Measurements from ENCODE around the gene PTGES. TPM values are rescaled to one million over a fixed set of nuclear protein-coding genes. Genes with fewer than 3 reads are reported as not detected.
A peak's percentile ranks its signal among the peaks of the same experiment; 100 is the strongest.
"Not testable (repeated sequence)": the region's sequence is repeated elsewhere in the genome, so short reads cannot be mapped to it uniquely, and the experiment has no call there.

The PTGES gene
- polyA plus RNA-seq, 4 donors: 5.4 to 7.1 (median 6.1) TPM

DNA sequence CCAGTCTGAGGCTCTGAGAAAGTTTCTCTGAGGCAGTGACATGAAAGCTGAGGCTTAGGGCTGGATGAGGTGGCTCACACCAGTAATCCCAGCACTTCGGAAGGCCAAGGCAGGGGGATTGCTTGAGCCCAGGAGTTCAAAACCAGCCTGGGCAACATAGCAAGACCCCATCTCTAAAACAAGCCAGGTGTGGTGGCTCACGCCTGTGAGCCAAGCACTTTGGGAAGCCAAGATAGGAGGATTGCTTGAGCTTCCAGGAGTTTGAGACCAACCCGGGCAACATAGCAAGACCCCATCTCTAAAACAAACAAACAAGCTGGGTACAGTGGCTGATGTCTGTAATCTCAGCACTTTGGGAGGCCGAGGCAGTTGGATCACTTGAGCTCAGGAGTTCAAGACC, 3.8 kb downstream of the PTGES start:
- not testable (repeated sequence) for DNase-seq (ENCODE audit: low read depth in 4 of 4, low spot score in 3 of 4)

GRCh38 chr9:129748249-129748648, 4.6 kb downstream of the PTGES start:
- no peak for DNase-seq (ENCODE audit: low read depth in 4 of 4, low spot score in 3 of 4)

- DNase-seq (ENCODE audit: low read depth in 4 of 4, low spot score in 3 of 4): no peak
Measured at GRCh38 chr9:129746092-129746777, 6.6 kb downstream of the PTGES start.

- DNase-seq (ENCODE audit: low read depth in 4 of 4, low spot score in 3 of 4): peak in 1 of 4 donors; percentile 44
Measured at GRCh38 chr9:129745200-129745599, 7.6 kb downstream of the PTGES start.

DNA sequence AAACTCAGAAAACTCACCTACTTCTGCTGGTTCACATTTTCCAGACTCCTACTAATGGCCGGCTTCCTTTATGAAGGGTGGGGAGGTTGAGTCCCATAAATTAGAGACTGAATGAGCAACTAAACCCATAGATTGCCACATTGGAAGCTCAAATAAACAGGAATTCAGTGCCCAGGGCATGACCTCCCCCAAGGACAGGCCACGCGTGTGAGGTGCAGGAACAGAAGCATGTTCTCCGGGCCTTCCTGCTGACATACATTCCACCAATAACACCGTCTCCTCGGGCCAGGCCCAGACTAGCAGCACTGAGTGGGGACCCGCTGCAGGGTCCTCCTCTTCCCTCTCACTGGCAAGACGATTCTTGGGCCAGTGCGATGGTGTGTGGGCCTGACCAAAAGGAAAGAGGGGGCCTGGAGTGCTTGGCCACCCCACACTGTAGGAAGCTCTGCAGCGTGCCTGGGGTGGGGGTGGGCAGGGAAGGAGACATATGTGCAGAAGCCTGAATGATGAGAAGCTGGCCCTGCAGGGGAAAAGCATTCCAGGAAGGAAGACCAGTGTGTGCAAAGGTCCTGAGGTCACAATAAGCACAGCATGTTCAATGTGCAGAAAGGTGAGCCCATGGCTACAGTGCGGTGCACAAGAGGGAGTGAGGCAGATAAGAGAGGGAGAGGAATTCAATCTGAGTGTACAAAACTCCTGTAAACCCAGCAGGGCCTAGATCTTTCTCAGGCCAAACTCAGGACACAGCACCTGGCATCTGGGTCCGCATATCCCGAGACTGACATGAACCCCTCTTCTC, 12.0 kb downstream of the PTGES start:
- DNase-seq (ENCODE audit: low read depth in 4 of 4, low spot score in 3 of 4): no peak

- DNase-seq (ENCODE audit: low read depth in 4 of 4, low spot score in 3 of 4): no peak
Measured at GRCh38 chr9:129740174-129740573, 12.7 kb downstream of the PTGES start.

GRCh38 chr9:129739432-129739831, 13.4 kb downstream of the PTGES start:
- no peak for DNase-seq (ENCODE audit: low read depth in 4 of 4, low spot score in 3 of 4)

DNA sequence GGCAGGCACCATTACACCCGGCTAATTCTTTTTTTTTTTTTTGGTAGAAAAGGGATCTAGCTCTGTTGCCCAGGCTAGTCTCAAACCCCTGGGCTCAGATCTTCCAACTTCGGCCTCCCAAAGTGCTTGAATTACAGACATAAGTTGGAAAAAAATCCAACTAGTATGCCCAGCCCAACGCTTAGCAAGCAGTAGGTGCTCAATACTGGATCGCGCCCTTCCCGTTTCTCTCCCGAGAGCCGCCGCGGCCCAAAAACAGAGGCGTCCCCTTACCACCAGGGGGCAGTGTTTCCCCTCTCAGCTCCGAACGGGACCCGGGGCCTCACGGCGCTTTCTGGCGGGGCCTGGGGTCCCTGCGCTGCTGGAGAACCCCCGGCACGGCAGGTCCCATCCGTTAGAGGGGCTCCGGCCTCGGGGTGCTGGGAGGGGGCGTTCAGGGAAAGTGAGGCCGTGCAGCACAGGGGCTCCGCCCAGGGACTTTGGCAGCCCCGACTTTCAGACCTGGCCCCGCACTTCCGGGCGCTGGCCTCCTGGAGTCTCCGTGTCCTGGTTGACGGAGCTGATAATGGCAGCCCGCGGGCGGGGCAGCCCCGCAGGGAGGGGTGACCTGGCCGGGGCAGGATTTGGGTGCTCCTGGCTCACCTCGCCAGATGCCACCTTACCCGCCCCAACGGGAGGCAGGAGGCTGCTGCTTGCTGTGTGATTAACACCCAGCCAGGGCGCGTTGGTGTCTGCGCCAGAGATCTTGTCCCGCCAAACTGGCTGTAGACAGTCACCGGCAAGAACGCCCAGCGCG, 15.2 kb downstream of the PTGES start:
- DNase-seq (ENCODE audit: low read depth in 4 of 4, low spot score in 3 of 4): peak; percentile 63 to 79 (median 78)

- DNase-seq (ENCODE audit: low read depth in 4 of 4, low spot score in 3 of 4): no peak
Measured at GRCh38 chr9:129736334-129736733, 16.5 kb downstream of the PTGES start.

DNA sequence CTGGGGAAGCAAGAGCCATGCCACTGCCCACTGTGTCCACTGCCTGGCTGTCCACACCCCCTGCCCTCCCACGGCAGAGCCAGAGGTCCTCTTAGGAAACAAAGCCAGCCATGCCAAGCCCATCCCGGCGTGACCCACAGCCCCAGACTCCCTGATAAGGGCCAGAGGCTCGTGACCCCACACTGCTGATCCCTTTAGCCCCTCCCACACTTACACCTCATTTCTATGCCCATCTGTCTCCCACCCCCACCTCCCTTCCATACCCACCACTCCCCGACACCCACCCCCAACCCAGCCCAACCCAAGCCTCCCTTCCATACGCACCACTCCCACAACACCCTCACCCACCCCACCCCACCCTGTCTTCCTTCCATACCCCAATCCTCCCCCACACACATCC, 17.3 kb downstream of the PTGES start:
- no peak for DNase-seq (ENCODE audit: low read depth in 4 of 4, low spot score in 3 of 4)

DNA sequence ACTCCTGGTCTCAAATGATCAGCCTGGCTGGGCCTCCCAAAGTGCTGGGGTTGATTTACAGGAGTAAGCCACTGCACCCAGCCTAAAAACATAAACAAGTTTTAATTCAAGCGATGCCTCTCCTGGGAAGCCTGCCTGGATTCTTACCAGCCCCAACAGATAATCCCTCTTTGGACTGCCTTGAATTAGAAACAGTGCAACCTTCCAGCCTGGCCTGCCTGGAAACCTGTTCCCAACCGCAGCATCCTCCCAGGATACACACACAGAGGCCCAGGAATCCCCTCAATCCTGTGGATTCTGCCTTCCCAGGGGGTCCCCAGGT, 19.2 kb downstream of the PTGES start:
- no peak for DNase-seq (ENCODE audit: low read depth in 4 of 4, low spot score in 3 of 4)

GRCh38 chr9:129732946-129733631, 19.8 kb downstream of the PTGES start:
- DNase-seq (ENCODE audit: low read depth in 4 of 4, low spot score in 3 of 4): no peak

GRCh38 chr9:129732100-129732499, 20.7 kb downstream of the PTGES start:
- DNase-seq (ENCODE audit: low read depth in 4 of 4, low spot score in 3 of 4): no peak

DNA sequence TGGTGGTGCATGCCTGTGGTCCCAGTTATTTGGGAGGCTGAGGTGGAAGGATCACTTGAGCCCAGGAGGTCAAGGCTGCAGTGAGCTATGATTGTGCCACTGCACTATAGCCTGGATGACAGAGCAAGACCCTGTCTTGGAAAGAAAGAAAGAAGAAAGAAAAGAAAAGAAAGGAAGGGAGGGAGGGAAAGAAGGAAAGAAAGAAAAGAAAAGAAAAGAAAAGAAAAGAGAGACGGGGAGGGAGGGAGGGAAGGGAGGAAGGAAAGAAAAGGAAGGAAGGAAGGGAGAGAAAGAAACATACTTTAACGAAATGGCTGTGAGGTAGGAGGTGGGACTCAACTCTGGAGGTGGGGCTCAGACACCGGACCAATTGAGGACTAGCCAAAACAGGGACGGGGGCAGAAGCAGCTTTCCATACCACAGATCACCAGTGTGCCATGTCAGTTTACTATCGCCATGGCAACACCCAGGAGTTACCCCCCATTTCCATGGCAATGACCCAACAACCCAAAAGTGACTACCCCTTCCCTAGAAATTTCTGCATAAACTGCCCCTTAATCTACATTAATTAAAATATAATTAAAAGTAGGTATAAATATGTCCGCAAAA, 21.3 kb downstream of the PTGES start:
- DNase-seq (ENCODE audit: low read depth in 4 of 4, low spot score in 3 of 4): no peak

- no peak for DNase-seq (ENCODE audit: low read depth in 4 of 4, low spot score in 3 of 4)
Measured at GRCh38 chr9:129728744-129729143, 24.1 kb downstream of the PTGES start.

DNA sequence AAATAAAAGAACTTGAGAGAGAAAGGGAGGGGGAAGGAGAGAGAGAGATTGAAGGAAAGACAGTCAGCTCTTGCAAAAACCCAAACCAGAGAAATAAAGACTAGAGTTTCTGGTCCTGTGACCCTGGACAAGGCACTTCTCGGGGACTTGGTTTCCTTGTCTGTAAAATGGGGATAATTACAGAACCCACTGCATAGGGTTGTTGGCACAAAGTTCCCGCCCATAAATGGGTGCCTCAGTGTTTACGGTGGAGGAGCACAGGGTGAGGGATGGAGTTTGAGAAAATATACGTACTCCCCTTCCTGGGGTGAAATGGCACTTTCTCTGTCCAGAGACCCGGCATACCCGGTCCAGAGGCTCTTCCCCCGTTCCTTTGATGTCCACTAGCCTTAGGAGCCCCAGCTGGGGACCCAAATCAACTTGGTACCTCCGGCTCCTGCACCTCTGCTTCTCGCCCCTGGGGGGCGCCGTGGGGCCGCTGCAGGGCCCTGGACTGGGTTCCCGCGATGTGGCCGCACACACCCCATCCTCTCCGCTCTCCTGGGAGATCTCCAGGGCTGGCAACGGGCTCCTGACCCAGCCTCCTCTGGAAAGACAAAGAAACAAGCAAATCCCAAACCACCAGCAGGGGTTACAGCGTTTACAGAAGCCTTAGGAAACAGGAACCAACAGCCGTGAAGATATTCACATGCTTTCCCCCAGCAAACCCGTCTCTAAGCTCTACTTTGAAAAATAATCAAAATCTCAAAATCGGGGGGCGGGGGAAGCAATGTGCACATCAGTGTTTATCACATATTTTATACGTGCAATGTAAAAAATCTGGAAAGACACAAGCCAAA, 26.3 kb downstream of the PTGES start:
- DNase-seq (ENCODE audit: low read depth in 4 of 4, low spot score in 3 of 4): no peak

GRCh38 chr9:129725795-129726251, 27.0 kb downstream of the PTGES start:
- DNase-seq (ENCODE audit: low read depth in 4 of 4, low spot score in 3 of 4): no peak

GRCh38 chr9:129724456-129725190, 28.2 kb downstream of the PTGES start:
- DNase-seq (ENCODE audit: low read depth in 4 of 4, low spot score in 3 of 4): no peak

- no peak for DNase-seq (ENCODE audit: low read depth in 4 of 4, low spot score in 3 of 4)
Measured at GRCh38 chr9:129722913-129723312, 29.9 kb downstream of the PTGES start.
